ENCODE data around the gene DNAJC3.

GRCh38 chr13:95833126-95833525, 156.2 kb downstream of the DNAJC3 start:
- TF ChIP-seq CEBPB (IDR thresholded peaks at IDR 0.05) (no peak), TCF12 (IDR thresholded peaks at IDR 0.05; ENCODE audit: low read depth) (no peak), REST (IDR thresholded peaks at IDR 0.05; ENCODE audit: low read depth) (no peak), TAF1 (IDR thresholded peaks at IDR 0.05; ENCODE audit: low read depth) (no peak), EP300 (IDR thresholded peaks at IDR 0.05; ENCODE audit: borderline replicate concordance) (no peak), ZBTB7A (IDR thresholded peaks at IDR 0.05; ENCODE audit: low read depth) (no peak), CREB1 (IDR thresholded peaks at IDR 0.05; ENCODE audit: low read depth) (no peak), RAD21 (IDR thresholded peaks at IDR 0.05; ENCODE audit: low read depth) (no peak), FOXM1 (IDR thresholded peaks at IDR 0.05; ENCODE audit: borderline replicate concordance, low read depth) (no peak), EGR1 (IDR thresholded peaks at IDR 0.05) (no peak), YY1 (IDR thresholded peaks at IDR 0.05; ENCODE audit: low read depth) (no peak), MAX (IDR thresholded peaks at IDR 0.05) (no peak), USF1 (IDR thresholded peaks at IDR 0.05) (no peak)
